ENCODE results near the gene KCNK13.
"Not testable (repeated sequence)": the region's sequence is repeated elsewhere in the genome, so short reads cannot be mapped to it uniquely, and the experiment has no call there.

Gene KCNK13

GRCh38 chr14:90193925-90194324 is 132.1 kb downstream of the KCNK13 start:
- DNase-seq (ENCODE audit: low read depth) = no peak

- no peak for DNase-seq (ENCODE audit: low read depth)
Observed at GRCh38 chr14:90194706-90195105, 132.9 kb downstream of the KCNK13 start.

GRCh38 chr14:90198541-90199060 is 136.8 kb downstream of the KCNK13 start:
- no peak for DNase-seq (ENCODE audit: low read depth)

GRCh38 chr14:90200546-90200945 is 138.8 kb downstream of the KCNK13 start:
- DNase-seq (ENCODE audit: low read depth) = not testable (repeated sequence)

GRCh38 chr14:90201344-90201743 is 139.6 kb downstream of the KCNK13 start:
- no peak for DNase-seq (ENCODE audit: low read depth)

- no peak for DNase-seq (ENCODE audit: low read depth)
Observed at GRCh38 chr14:90204516-90204915, 142.7 kb downstream of the KCNK13 start.

- no peak for DNase-seq (ENCODE audit: low read depth)
Observed at GRCh38 chr14:90213099-90213748, 151.4 kb downstream of the KCNK13 start.

- no peak for DNase-seq (ENCODE audit: low read depth)
Observed at GRCh38 chr14:90228478-90228877, 166.7 kb downstream of the KCNK13 start.

GRCh38 chr14:90229942-90230341 is 168.1 kb downstream of the KCNK13 start:
- DNase-seq (ENCODE audit: low read depth) = not testable (repeated sequence)
